CD14-positive monocyte (primary cell): ENCODE data around the gene TRAF1. TPM values are rescaled to one million over a fixed set of nuclear protein-coding genes. Genes with fewer than 3 reads are reported as not detected.
A peak's percentile ranks its signal among the peaks of the same experiment; 100 is the strongest.

Experiments used
- DNase-seq, 3 donors: peaks; one replicate each; pipeline ENCODE4 v3.0.0-alpha.2; 2011 to 2022
- H2AFZ ChIP-seq: 2 replicates; pipeline ENCODE4 v1.6.0; 2012; ENCODE audit warnings: mild to moderate bottlenecking, low read depth, low read length, inconsistent platforms; ENCODE audit not compliant: insufficient read depth, poor library complexity, severe bottlenecking
- H3K27ac ChIP-seq, 2 donors: 1 replicate in 1 of 2; 2 replicates in 1 of 2; pipeline ENCODE4 v1.5.1; 2012 to 2013; ENCODE audit warnings: low read length in 2 of 2, control low read depth in 1 of 2, inconsistent platforms in 1 of 2, low read depth in 1 of 2, mild to moderate bottlenecking in 1 of 2
- H3K27me3 ChIP-seq, 2 donors: one replicate each; pipeline versions ENCODE4 v1.6.0 to v1.6.1; 2011 to 2013; ENCODE audit warnings: low read length in 2 of 2; ENCODE audit not compliant: control insufficient read depth in 2 of 2, insufficient read depth in 2 of 2
- H3K36me3 ChIP-seq, 2 donors: replicated peaks in 1 of 2; 1 replicate in 1 of 2; 2 replicates in 1 of 2; pipeline versions ENCODE4 v1.5.1 to v1.6.1; 2012 to 2013; ENCODE audit warnings: low read length in 2 of 2, control low read depth in 1 of 2, inconsistent platforms in 1 of 2, mild to moderate bottlenecking in 1 of 2; ENCODE audit not compliant: insufficient read depth in 2 of 2, control insufficient read depth in 1 of 2
- H3K4me1 ChIP-seq, 2 donors: 1 replicate in 1 of 2; 2 replicates in 1 of 2; pipeline versions ENCODE4 v1.5.1 to v1.6.1; 2012 to 2013; ENCODE audit warnings: low read length in 2 of 2, control low read depth in 1 of 2, inconsistent platforms in 1 of 2, mild to moderate bottlenecking in 1 of 2, moderate library complexity in 1 of 2; ENCODE audit not compliant: insufficient read depth in 2 of 2, control insufficient read depth in 1 of 2
- H3K4me2 ChIP-seq: replicated peaks from 2 replicates; pipeline ENCODE3; 2012; ENCODE audit warnings: low read length, moderate library complexity, mild to moderate bottlenecking; ENCODE audit not compliant: poor library complexity, severe bottlenecking; ENCODE audit errors: extremely low read depth
- H3K4me3 ChIP-seq, 3 experiments: fragments of 200-600 bp in 1 of 3; sonication (generic) in 1 of 3; replicated peaks in 1 of 3; 1 replicate in 2 of 3; 2 replicates in 1 of 3; pipeline ENCODE4 v1.5.1; 2011 to 2013; ENCODE audit warnings: low read length in 3 of 3, mild to moderate bottlenecking in 3 of 3, control low read depth in 2 of 3, low read depth in 2 of 3, inconsistent platforms in 1 of 3, moderate library complexity in 1 of 3
- H3K79me2 ChIP-seq: 2 replicates; pipeline ENCODE4 v1.6.0; 2012; ENCODE audit warnings: mild to moderate bottlenecking, control low read depth, inconsistent platforms, low read length, moderate library complexity; ENCODE audit not compliant: insufficient read depth
- H3K9ac ChIP-seq: 2 replicates; pipeline ENCODE4 v1.6.0; 2017; ENCODE audit warnings: low read length, mild to moderate bottlenecking; ENCODE audit not compliant: insufficient read depth, poor library complexity, severe bottlenecking
- H3K9me3 ChIP-seq, 2 donors: replicated peaks in 1 of 2; 1 replicate in 1 of 2; 2 replicates in 1 of 2; pipeline versions ENCODE4 v1.5.1 to v1.6.1; 2012 to 2013; ENCODE audit warnings: low read length in 2 of 2, control low read depth in 1 of 2; ENCODE audit not compliant: control insufficient read depth in 1 of 2, insufficient read depth in 1 of 2
- H4K20me1 ChIP-seq: 2 replicates; pipeline ENCODE4 v1.6.0; 2012; ENCODE audit warnings: mild to moderate bottlenecking, low read length, control low read depth, moderate library complexity; ENCODE audit not compliant: insufficient read depth
- H3K27ac Mint-ChIP-seq, 7 donors: one replicate each; pipeline ENCODE4 v1.8.0; 2020; ENCODE audit warnings: mild to moderate bottlenecking in 7 of 7, mixed read lengths in 7 of 7, moderate library complexity in 6 of 7, inconsistent platforms in 2 of 7
- H3K27me3 Mint-ChIP-seq, 3 donors: one replicate each; pipeline ENCODE4 v1.8.0; 2021 to 2022; ENCODE audit warnings: low read depth in 3 of 3, mild to moderate bottlenecking in 3 of 3, mixed read lengths in 3 of 3, moderate library complexity in 3 of 3, inconsistent platforms in 1 of 3
- H3K36me3 Mint-ChIP-seq, 2 donors: one replicate each; pipeline ENCODE4 v1.8.0; 2020; ENCODE audit warnings: mixed read lengths in 2 of 2, inconsistent platforms in 1 of 2, mild to moderate bottlenecking in 1 of 2
- H3K4me1 Mint-ChIP-seq: one replicate; pipeline ENCODE4 v1.8.0; 2020; ENCODE audit warnings: mild to moderate bottlenecking, mixed read lengths
- H3K4me3 Mint-ChIP-seq, 2 donors: one replicate each; pipeline ENCODE4 v1.8.0; 2020; ENCODE audit warnings: mild to moderate bottlenecking in 2 of 2, mixed read lengths in 2 of 2, moderate library complexity in 1 of 2
- H3K9me3 Mint-ChIP-seq, 7 donors: one replicate each; pipeline ENCODE4 v1.8.0; 2020 to 2022; ENCODE audit warnings: mixed read lengths in 7 of 7, mild to moderate bottlenecking in 6 of 7, moderate library complexity in 6 of 7, inconsistent platforms in 2 of 7
- WGBS: methylation state at CpG from one replicate; pipeline ENCODE4 v1.1.5; 2013; ENCODE audit warnings: missing lambda C conversion rate; ENCODE audit not compliant: insufficient coverage; 5-methylcytosine and 5-hydroxymethylcytosine counted together
- intact Hi-C, 2 donors: fragments of 100-400 bp; cut with micrococcal nuclease; formaldehyde crosslinking; loops; one replicate each; pipeline versions ENCODE4 v1.15.0 to v1.15.1; 2023
- polyA plus RNA-seq, 3 donors: library from polyadenylated mRNA; depleted of rRNA in 1 of 3; unstranded in 2 of 3; stranded (reverse) in 1 of 3; fragments of 300-500 nt in 2 of 3; fragments of >200 nt in 1 of 3; fragmentation: Illumina TruSeq in 2 of 3; gene quantifications; 1 replicate in 2 of 3; 2 replicates in 1 of 3; pipeline ENCODE4 v1.2.3, GENCODE V29; 2012 to 2021
- TF ChIP-seq, protein P1 (sequence below): fragments of 200-600 bp; IDR thresholded peaks from one replicate; pipeline ENCODE4 v1.8.0; 2022; ENCODE audit warnings: antibody characterized with exemption, mild to moderate bottlenecking

TRAF1 gene
- polyA plus RNA-seq, 3 donors: 0.15 to 22.8 (median 0.74) TPM

DNA sequence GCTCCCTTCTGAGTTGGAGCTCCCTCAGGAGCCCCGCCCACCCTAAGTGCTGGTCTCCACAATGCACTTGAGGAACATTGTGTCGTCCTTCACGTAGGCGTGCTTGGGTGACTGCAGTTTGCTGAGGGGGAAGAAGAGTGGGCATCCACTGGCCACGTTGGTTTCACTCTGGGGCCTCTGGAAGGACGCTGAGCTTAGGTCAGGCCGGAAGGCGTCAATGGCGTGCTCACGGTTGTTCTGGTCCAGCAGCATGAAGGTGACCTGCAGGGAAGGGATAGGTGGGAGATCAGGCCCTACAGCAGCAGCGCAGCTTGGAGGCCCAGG, 21.7 kb downstream of the TRAF1 start:
- H2AFZ ChIP-seq: no peak overlapping the region
- no peaks in the 10 kb centered on the region for H3K9me3 ChIP-seq
- H3K36me3 Mint-ChIP-seq: peaks cover 11 to 13% of the 10 kb centered on the region in 2 donors
- H3K36me3 ChIP-seq: peaks cover 0 to 10% of the 10 kb centered on the region in 2 donors
- no peak overlapping the region for H3K4me3 ChIP-seq
- no peaks in the 10 kb centered on the region for H3K9me3 Mint-ChIP-seq
- H3K4me2 ChIP-seq: no peak overlapping the region
- no peak overlapping the region for H3K27ac ChIP-seq
- H3K4me3 Mint-ChIP-seq: no peak overlapping the region
- no peaks in the 10 kb centered on the region for H3K79me2 ChIP-seq
- WGBS: 94% methylated on average over 11 of the region's 11 CpGs
- no peaks in the 10 kb centered on the region for H4K20me1 ChIP-seq
- peaks cover 7% of the 10 kb centered on the region for H3K4me1 Mint-ChIP-seq
- no peak overlapping the region for H3K9ac ChIP-seq
- no peaks in the 10 kb centered on the region for H3K27me3 ChIP-seq
- peak in 1 of 3 donors; percentile 6 for DNase-seq
- peak overlapping the region in 2 of 7 donors; percentile 24 to 33 for H3K27ac Mint-ChIP-seq
- intact Hi-C loops: no loop called here
- TF ChIP-seq, protein P1, sequence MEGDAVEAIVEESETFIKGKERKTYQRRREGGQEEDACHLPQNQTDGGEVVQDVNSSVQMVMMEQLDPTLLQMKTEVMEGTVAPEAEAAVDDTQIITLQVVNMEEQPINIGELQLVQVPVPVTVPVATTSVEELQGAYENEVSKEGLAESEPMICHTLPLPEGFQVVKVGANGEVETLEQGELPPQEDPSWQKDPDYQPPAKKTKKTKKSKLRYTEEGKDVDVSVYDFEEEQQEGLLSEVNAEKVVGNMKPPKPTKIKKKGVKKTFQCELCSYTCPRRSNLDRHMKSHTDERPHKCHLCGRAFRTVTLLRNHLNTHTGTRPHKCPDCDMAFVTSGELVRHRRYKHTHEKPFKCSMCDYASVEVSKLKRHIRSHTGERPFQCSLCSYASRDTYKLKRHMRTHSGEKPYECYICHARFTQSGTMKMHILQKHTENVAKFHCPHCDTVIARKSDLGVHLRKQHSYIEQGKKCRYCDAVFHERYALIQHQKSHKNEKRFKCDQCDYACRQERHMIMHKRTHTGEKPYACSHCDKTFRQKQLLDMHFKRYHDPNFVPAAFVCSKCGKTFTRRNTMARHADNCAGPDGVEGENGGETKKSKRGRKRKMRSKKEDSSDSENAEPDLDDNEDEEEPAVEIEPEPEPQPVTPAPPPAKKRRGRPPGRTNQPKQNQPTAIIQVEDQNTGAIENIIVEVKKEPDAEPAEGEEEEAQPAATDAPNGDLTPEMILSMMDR: no peak
- peaks cover 2 to 4% of the 10 kb centered on the region in 2 donors for H3K4me1 ChIP-seq
- H3K27me3 Mint-ChIP-seq: peaks cover 0 to 7% (median 3%) of the 10 kb centered on the region in 3 donors

DNA sequence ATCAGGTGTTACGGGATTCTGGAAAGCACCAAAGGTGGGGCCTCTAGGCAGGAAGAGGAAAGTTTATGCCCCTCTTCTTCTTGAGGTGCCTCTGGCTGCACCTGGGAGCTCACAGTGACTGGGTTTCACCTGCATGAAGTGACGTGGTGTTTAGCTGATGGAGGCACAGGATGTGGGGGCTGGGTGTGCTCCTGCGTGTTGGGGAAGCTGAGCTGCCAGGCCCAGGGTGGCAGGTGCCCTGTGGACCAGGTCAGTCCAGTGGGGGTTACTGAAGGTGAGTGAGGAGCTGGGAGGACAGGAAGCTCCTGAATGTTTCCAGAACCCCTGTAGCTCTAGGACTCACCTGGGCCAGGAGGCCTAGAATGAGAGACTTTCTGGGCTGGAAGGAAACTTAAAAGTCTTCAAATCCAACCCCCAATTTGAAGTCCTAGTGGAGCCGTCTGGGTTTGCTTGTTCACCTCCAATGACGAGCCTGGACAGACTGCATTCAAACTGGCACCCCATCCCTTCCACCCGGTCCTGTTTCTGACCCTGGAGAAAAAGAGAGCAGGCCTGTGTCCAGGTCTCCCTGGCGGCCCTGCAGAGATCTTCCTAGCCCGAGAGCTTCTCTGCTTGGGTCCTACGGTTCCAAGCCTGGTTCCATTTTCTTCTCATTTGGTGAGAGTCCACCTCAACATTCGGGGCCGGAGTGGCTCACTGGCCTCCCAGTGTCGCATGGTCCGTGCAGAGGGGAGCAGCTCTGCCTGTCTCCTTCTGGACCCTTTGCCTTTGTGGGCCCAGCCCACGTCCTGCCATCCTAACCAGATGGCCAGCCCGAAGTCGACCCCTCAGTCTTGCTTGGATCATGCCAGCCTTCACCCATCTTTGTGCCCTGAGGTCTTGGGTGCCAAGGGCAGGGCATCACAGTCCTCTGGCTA, 22.3 kb downstream of the TRAF1 start:
- H3K4me2 ChIP-seq: no peak overlapping the region
- H3K27ac ChIP-seq: no peak overlapping the region
- DNase-seq: no peak
- H3K4me3 ChIP-seq: no peak overlapping the region
- no peaks in the 10 kb centered on the region for H4K20me1 ChIP-seq
- Mint-ChIP-seq H3K4me3 (no peak overlapping the region), H3K4me1 (peaks cover 5% of the 10 kb centered on the region), H3K9me3 (no peaks in the 10 kb centered on the region), H3K27me3 (peaks cover 0 to 7% (median 3%) of the 10 kb centered on the region in 3 donors), H3K27ac (peak overlapping the region in 4 of 7 donors; percentile 24 to 72 (median 40)), H3K36me3 (peaks cover 11 to 12% of the 10 kb centered on the region in 2 donors)
- H2AFZ ChIP-seq: no peak overlapping the region
- intact Hi-C loops: no loop called here
- H3K27me3 ChIP-seq: no peaks in the 10 kb centered on the region
- no peaks in the 10 kb centered on the region for H3K9me3 ChIP-seq
- TF ChIP-seq, protein P1: no peak
- H3K36me3 ChIP-seq: peaks cover 0 to 10% of the 10 kb centered on the region in 2 donors
- no peaks in the 10 kb centered on the region for H3K79me2 ChIP-seq
- H3K9ac ChIP-seq: no peak overlapping the region
- 84% methylated on average over 15 of the region's 16 CpGs for WGBS
- H3K4me1 ChIP-seq: no peaks in the 10 kb centered on the region
